Embryonic facial prominence (tissue), 1 donor: ENCODE results near the gene CALM1.
A peak's percentile ranks its signal among the peaks of the same experiment; 100 is the strongest.
"Not testable (repeated sequence)": the region's sequence is repeated elsewhere in the genome, so short reads cannot be mapped to it uniquely, and the experiment has no call there.

Source experiments
- DNase-seq: peaks from one replicate; pipeline ENCODE4 v3.0.0-alpha.2; 2016; ENCODE audit errors: extremely low spot score

CALM1 gene

GRCh38 chr14:90383731-90384542 is 12.9 kb upstream of the CALM1 start:
- no peak for DNase-seq

GRCh38 chr14:90384543-90384911 is 12.3 kb upstream of the CALM1 start:
- no peak for DNase-seq

GRCh38 chr14:90386321-90386720 is 10.5 kb upstream of the CALM1 start:
- DNase-seq: no peak

GRCh38 chr14:90387206-90387760 is 9.5 kb upstream of the CALM1 start:
- no peak for DNase-seq

GRCh38 chr14:90388437-90388836 is 8.4 kb upstream of the CALM1 start:
- DNase-seq: no peak

GRCh38 chr14:90388982-90389381 is 7.8 kb upstream of the CALM1 start:
- no peak for DNase-seq

- no peak for DNase-seq
Measured at GRCh38 chr14:90393966-90394365, 2.9 kb upstream of the CALM1 start.

GRCh38 chr14:90394782-90395181 is 2.0 kb upstream of the CALM1 start:
- not testable (repeated sequence) for DNase-seq

- no peak for DNase-seq
Measured at GRCh38 chr14:90397425-90398314, 841 bp downstream of the CALM1 start.

GRCh38 chr14:90398315-90398839 is 1.5 kb downstream of the CALM1 start:
- no peak for DNase-seq

GRCh38 chr14:90398841-90399540 is 2.2 kb downstream of the CALM1 start:
- DNase-seq: no peak

- peak; percentile 91 for DNase-seq
Measured at GRCh38 chr14:90399541-90400444, 3.0 kb downstream of the CALM1 start.

- no peak for DNase-seq
Measured at GRCh38 chr14:90400904-90401561, 4.2 kb downstream of the CALM1 start.

- DNase-seq: no peak
Measured at GRCh38 chr14:90402016-90402415, 5.2 kb downstream of the CALM1 start.

GRCh38 chr14:90403065-90403464 is 6.2 kb downstream of the CALM1 start:
- no peak for DNase-seq

GRCh38 chr14:90405101-90405500 is 8.3 kb downstream of the CALM1 start:
- no peak for DNase-seq

GRCh38 chr14:90405755-90406154 is 8.9 kb downstream of the CALM1 start:
- DNase-seq: no peak

GRCh38 chr14:90406384-90406798 is 9.6 kb downstream of the CALM1 start:
- no peak for DNase-seq

- DNase-seq: no peak
Measured at GRCh38 chr14:90407230-90407629, 10.4 kb downstream of the CALM1 start.

GRCh38 chr14:90408713-90409112 is 11.9 kb downstream of the CALM1 start:
- no peak for DNase-seq
